GM18907 (cell line): ENCODE results near the gene PRKCE.

ENCODE experiments used
- ATAC-seq: cut with Tn5 transposase; IDR thresholded peaks from one replicate; pipeline ENCODE4 v1.9.1; 2021; ENCODE audit warnings: mild to moderate bottlenecking, moderate library complexity; ENCODE audit not compliant: unreplicated experiment

The PRKCE gene

DNA sequence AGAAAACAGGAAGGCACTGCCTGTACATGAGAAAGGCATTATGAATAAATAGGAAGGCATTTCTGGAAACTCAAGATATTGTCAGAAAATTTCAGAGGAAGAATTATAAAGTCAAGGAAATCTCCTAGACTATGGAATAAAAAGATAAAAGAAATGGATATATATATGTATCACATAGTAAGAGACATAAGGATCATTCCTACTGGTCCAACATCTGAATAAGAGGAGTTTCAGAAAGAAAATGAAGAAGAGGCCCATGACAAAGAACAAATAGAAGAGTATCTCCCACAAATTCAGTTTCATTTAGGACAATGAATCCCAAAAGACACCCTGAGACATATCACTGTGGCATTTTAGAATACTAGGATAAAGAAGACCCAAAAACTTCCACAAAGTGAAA lies 178.8 kb downstream of the PRKCE start:
- no peak for ATAC-seq

DNA sequence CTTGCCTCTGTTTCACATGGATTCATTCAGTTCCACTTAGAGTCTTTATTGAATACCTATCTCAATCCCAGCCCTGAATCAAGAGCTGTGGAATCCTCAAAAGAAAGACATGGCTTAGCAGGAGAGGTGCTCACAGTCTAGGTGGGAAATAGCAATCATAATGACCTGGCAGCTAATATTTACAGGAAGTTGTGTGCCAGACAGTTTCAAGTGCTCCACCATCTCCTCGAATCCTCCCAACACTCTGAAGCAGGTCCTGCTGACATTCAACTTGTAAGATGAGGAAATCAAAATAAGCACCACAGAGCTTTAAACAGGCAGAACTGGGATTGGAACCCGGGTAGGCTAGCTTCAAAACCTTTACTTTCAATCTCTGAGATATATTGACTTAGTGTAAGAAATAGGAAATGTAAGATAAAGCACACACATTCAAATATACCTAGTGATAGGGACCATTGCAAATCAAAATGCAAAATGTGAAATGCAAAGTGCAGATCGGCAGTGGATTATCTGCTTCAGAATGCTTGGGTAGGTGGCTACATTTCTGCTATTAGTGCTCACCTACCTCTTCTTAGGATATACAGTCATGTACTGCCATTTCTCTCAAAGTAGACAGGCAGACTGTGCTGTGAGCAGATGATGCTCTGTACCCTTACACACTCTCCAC lies 182.0 kb downstream of the PRKCE start:
- ATAC-seq, result peak; percentile 24

DNA sequence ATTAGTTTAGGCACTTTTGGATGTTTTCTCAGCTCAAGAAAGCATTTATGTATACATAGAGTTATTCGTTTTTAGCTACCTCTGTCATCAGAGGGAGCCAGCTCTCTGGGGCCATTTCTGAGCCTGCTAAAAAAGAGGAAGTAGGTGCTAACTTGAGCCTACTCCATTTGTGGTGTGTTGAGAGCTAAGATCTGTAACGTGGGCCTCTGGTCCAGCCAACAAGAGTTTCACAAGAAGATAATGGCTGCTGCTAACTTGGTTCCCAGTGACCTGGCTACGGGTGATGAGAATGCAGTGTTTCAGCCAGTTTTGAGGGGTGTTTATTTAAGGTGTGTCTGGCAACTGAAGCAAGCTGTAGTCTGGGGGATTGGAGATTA lies 182.5 kb downstream of the PRKCE start:
- ATAC-seq, result peak; percentile 73

DNA sequence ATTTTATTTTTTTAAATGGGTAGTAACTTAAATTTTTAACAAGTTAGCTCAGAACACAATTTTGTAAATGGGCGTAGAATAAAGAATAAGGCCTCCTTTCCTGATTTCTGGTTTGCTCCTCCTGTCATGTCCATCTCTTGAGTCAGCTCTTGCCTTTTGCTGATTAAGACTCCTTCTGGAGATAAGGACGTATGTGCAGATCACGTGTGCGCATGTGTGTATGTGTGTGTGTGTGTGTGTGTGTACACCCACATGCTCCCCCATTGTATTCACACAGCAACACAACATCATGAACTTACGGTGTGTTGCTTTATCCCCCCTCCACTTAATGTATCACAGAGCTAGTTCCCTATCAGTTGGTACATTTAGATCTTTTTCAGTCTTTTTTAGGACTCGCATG lies 182.9 kb downstream of the PRKCE start:
- no peak for ATAC-seq

DNA sequence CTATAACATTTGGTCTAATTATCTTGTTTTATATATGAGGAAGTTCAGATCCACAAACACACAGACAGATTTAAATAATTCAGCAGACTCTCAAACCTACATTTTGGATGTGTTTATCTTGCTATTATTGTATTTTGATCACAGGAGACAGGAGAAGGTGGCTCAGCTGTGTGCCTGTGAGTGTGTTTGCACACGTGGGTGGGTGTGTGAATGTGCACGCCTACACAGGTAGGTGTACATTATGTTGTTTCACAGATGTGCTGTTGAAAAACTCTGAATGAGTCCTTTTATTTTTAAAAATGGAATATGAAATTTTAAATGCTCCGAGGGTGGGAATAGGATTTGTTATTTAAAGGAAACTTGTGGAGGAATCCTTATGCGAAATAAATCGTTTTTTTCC lies 183.4 kb downstream of the PRKCE start:
- no peak for ATAC-seq

DNA sequence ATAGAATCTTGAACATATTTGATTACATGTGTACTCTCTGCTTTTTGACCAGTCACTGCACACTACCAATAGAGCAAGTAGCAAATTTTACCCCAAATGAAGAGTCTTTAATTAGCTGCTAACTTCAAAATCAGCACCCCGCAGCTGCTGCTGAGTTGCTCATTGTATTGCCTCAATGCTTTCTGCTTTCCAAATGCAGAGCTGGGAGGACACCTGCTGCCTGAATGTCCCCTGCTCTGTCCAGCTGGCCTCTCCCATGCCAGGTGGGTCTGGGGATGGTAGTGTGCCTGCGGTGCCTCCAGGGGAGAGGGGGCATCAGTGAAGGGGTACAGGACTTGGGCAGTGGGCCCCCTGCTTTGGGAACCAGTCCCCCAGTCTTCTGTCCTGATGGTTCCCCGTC lies 184.8 kb downstream of the PRKCE start:
- ATAC-seq, result no peak

DNA sequence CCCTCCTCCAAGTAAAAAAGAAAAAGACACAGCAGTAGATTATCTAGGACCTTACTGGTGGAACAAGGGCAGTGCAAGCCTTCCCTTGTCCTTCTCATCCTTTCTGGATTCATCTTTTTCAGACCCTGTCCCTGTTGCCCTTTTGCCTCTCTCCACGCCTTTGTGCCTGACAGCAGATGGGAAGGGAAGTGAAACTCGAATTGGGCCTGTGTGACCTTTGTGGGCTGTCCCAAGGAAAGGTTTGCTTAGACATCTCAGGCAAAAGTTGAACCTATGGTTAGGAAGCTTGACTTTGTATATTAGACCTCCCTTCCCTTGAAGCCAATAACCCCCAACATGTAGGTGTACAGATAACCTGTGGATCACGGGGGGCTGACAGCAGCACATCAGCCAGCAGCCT lies 185.3 kb downstream of the PRKCE start:
- ATAC-seq, result no peak

DNA sequence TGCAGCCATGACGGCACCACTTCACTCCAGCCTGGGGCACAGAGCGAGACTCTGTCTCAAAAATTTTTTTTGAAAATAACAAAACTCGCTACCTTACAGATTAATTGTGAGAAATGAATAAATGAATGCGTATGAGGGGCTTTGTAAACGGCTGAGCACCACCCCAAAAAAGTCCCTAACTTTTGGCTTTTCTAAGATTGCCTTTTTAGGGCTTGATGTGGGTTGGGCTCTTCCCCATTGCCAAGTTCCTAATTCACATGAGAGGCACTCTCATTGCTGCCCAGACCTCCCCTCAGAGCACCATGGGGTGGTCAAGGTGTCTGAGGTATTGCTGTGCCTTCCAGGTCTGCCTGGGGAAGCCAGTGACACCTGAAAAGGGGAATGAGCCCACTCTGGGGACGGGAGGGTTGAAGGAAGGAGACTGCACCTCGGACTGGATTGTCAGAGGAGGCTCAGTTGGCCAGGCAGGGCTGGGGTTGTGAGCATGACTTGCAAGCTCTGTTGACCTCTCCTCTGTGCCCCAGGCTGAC lies 186.4 kb downstream of the PRKCE start:
- ATAC-seq, result no peak

DNA sequence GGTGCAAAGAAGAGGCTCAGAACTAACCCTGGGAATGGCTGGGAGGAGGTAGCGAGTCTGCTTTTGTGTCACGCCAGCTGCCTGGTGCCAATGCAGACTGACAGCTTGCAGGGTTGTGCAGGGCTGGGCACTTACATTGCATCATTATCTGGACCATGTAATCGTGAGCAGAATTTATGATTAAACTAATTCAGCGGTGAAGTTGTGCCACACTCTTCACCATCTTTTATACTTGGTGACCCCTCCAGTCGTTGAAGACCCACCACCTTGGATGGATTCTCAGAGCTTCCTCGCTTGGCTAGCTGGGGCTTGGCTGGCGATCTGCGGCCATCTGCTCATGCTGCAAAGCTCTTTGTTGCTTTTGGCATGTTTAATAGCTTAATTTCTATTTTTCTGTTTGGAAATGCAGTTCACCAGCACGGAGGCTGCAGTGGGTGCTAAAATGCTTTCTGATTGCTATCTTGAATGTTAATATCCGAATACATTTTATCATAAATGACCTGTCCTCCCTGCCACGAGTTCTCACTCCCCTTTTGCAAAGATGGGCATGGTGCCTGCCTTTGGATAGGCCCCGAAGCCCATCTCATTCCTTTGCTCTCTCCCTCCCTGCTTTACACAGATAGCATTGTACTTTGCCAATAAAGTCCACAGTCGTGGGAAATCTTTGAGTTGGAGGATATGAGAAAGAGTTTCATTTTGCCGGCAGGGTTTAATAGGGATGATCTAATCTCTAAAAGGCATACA lies 188.2 kb downstream of the PRKCE start:
- no peak for ATAC-seq

DNA sequence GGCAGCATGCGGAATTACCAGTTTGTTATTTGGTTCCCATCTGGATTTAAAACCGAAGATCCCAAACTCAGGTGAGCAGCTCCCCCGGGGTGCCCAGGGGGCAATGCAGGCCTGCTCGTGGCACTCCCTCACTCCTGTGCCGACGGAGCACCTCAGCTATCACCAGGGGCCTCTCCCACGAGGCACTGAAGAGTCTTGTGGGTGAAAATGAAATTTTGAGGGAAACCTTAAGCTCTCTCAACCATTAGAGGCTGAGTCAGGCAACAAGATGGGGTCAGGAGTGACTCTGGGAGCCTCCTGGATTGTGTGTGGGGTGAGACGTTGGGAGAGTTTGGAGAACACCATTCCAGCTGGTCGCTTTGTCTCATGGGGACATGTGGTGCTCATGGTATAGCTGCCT lies 189.0 kb downstream of the PRKCE start:
- no peak for ATAC-seq

DNA sequence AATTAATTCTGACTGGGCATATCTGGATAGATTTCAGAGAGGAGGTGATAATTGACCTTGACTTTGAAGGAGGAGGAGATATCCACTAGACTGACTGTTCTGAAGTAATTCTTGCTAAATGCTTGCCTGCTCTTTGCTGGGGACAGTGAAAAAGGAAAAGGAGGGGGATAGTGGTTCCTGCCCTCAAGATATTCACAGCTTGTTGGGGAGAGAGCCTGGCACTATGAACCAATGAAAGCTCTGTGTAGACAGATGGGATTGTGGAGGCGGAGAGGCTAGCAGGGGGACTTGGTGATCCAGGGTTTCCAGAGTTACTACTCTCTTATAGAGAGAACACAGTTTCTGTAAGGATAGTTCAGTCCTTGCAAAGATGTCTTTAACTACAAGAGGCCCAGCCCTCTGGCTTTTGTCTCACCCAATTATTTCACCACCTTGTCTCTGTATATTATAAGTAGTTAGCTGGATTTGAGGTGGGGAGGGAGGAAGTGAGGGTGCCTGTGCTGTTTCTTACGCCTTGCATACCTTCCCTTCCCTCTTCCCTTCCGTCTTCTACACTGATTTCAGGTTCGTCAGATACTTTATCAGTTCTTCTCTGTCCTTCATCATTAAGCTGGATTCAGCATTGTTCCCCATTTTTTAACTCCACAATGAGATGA lies 190.4 kb downstream of the PRKCE start:
- ATAC-seq, result no peak

DNA sequence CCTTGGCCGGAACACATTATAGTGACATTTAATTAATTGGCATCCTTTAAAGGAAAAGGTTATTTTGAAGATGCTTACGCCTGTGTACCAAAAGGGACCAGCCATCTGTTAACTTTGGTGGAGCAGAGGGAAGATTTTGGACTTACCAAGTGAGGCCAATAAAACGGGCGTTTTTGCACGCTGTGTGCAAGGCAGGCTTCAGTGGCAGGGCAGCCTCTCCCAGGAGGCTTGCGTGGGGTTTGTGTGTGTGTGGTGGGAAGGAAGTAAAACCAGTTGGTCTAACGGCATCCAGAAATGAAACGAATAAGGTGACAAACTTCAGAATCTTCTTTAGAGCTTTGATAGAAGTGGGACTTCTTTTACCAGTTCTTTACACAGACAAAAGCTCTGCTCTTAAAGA lies 191.7 kb downstream of the PRKCE start:
- no peak for ATAC-seq

DNA sequence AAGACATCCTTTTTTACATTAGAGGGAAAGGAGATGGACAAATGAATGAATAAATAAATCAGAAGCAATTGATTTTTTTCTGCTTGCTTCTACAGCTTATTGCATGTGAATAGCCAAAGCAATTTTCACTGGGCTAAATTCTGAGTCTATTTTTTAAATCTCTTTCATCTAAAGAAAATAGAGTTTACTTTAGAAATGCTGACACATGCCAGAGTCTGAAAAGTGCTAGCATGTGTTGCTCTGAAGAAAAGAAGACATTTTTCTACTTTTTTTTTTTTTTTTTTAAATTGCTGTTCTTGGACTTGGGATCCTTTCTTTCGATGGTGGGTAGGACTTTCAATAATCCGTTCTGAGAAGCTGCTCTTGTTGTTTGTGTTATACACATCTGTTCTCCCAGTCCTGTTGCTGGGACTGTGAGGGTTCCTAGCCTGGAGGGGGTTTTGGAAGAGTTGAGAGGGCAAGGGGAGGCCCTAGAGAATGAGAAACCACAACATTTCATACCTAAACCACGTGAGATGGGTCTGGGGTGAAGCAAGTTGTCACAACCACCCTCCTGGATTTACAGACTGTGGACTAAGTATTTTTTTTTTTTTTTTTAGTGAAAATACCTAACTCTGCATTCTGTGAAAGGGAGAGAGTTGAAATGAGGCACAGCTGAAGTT lies 193.5 kb downstream of the PRKCE start:
- ATAC-seq, result peak; percentile 39

DNA sequence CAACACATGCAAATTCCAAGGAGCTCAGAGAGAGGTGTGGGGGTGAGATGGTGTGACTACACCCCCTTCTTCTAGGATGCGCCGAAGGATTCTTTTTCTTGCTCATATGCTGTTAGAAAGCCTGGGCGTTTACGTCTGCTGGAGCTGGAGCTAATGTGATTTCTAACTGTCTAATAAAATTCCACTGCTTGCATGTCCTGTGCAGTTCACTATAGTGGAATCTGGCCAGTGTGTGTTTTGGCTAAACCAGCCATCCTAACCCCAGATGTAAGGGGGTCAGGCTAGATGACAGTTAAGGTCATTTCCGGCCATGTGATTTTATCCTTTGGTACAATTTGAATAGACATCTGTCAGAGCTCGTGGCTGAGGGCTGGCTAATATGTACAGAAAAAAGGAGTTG lies 194.1 kb downstream of the PRKCE start:
- ATAC-seq, result no peak

DNA sequence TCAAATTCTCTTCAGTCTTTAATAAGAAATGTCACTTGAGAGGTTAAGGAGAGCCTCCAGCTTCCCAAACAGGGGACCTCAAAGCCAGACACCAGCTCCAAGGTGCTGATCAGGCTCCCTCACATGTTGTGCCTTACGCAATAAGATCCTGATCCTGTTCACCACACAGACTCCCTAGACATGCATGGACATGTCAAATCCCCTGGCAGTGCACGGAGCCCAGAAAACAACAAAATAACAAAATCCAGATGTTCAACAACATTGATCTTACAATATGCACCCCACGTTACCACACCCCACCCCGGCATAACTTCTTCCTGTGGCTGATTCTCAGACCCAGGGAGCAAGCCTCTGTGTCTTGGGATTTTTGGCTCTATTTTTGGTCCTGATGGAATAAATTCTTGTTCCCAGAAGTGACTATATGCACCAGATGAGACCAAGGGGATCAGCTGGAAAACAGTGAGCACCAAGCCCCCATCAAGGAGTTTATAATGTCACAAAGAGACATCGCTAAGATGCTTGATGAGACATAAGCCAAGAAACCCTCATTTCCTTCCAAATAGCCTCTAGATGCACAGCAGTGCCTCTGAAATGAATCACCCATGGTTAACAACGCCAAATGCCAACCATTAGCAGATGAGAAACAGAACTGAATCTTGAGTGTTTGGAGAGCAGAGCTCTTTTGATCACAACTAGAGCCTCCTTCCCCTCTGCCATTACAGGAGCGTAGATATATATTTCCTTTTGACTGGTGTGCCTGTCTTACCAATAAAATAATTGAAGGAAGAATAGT lies 198.2 kb downstream of the PRKCE start:
- ATAC-seq, result no peak

DNA sequence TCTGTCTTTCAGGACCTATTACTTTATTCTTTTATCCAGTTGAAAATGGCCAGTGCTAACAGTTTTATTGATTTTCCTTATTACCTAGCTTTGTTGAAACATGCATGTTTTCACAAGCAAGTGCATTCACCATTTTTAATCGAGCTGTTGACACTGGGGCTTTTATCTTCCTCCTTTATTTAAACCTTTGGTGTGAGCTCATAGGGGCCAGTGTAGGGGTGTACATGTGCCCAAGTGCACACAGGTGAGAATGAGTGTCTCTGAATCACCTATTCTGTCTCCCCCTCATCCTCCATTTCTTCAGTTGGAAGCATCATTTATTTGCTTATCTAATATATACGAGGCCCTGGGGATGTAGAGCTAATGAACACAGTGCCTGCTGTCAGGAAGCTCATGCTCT lies 199.1 kb downstream of the PRKCE start:
- no peak for ATAC-seq

DNA sequence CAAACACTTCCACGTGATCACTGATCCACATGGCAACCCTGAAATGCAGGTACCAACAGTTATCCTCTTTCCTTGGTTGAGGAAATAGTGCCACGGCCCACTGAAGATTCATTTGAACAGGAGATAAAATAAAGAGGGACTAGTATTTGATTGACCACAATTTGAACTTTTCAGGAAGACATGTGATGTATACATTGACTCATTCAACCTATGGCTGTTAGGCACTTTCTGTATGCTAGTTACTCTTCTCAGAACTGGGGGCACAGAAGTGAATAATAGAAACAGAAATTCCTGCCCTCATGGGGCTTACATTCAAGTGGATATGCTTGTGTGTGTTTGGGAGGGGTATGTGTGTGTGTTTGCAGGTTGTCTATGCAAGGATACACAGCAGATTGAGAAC lies 199.6 kb downstream of the PRKCE start:
- ATAC-seq, result no peak

DNA sequence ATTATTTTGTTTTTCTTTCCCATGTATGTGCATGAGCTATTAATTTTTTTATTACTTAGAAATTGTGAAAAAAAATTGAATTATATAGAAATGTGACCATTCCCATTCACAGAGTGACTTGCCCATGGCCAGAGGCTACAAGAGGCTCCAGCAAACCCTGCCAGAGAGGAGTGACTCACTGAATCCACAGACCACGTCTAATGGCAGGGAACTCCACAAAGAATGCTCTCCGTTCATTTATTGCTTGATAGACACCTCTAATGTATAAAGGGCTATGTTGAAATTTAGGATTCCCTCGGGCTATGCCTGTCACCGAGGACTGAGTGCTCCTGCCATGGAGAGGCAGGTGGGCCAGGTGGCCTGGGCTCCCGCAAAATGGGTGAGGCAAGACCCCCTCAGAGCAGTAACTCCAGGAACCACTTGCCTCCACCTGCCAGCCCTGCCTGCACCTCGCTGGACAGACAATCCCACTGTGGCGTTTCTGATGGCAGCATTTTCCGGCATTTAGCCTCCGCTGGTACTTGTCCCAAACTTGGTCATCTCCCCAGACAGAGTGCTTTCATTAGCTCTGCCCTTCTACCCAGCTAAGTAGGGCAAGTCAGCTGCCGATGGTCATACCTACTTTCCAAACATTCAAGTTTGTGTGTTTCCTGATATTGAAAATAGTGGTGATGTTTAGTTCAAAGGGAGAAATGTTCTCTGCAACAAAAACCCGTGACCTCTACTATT lies 200.3 kb downstream of the PRKCE start:
- ATAC-seq, result no peak

DNA sequence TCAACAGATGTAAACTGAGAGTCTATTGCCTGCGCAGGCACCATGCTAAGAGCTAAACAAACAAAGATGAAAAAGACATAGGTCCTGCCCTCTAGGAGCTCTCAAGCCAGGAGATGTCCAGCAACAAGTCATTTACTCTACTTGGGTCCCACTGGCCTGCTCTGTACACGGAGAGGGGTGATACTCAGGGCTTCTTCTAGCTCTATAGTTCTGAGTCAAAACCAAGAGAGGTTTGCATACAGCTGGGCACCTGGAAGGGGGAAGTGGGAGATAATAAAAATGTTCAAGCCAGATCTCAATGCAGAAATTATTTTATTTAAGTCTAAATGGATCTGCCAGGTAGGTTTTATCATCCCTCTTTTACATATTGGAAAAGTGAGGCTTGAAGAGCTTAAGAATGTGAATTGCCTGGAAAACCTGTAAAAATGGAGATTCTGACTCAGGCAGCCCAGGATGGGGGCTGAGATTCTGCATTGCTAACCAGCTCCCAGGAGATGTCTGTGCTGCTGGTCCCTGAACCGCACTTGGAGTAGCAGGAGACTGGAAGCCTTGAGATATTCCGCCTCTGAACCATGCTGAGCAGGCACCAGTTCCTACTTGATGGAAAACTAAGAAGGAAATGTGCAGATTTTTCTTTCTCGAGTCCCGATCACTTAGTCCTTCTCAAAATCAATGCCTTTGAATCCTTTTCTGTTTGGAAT lies 201.1 kb downstream of the PRKCE start:
- ATAC-seq, result peak; percentile 83
